Fibroblast of skin of right biceps (primary cell): ENCODE measurements around the gene MCOLN2.
"Not testable (repeated sequence)": the region's sequence is repeated elsewhere in the genome, so short reads cannot be mapped to it uniquely, and the experiment has no call there.

Source experiments
- DNase-seq: peaks from one replicate; pipeline ENCODE4 v3.0.0-alpha.2; 2013

The MCOLN2 gene

GRCh38 chr1:84939761-84940160, 57.2 kb downstream of the MCOLN2 start:
- no peak for DNase-seq

- DNase-seq, result peak; percentile 36
Observed at GRCh38 chr1:84939151-84939550, 57.8 kb downstream of the MCOLN2 start.

- DNase-seq, result peak; percentile 60
Observed at GRCh38 chr1:84936116-84936810, 60.6 kb downstream of the MCOLN2 start.

GRCh38 chr1:84933011-84933611, 63.8 kb downstream of the MCOLN2 start:
- no peak for DNase-seq

GRCh38 chr1:84930831-84931230, 66.1 kb downstream of the MCOLN2 start:
- DNase-seq, result no peak

GRCh38 chr1:84930329-84930728, 66.6 kb downstream of the MCOLN2 start:
- no peak for DNase-seq

DNA sequence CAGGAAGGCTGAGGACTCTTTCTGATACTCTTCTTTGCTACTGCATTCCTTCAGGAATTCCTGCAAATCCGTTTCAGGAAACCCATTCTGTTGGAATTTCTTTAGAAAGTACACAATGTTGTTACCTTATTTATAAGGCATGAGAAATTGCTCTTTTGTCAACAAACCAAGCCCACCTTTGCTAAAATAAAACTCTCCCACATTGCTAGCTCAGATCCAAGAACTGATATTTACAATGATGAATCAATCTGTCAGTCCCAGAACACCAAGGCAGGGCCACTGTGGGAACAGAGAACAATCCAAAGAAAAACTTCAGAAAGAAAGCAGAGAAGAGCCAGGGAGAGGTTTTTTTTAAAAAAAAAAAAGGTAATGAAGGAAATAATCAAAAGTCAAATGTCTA, 67.3 kb downstream of the MCOLN2 start:
- DNase-seq, result no peak

DNA sequence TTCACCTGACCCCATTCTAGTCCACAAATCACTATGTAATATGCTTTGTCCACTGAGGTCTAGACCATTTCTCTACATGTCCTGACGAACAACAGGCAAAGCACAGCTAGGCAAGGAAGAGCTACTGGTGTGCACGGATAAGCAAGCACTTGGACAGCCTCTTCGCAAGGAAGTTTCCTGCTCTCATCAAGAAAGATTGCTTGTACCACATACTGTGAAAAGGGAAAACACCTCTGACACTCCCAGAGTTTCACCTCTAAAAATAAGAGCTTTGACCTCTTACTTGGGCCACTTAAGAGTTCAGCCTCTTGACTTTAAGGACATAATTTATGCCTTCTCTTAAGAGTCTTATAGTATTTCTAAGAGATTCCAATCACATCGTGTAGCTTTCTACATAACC, 67.9 kb downstream of the MCOLN2 start:
- no peak for DNase-seq

DNA sequence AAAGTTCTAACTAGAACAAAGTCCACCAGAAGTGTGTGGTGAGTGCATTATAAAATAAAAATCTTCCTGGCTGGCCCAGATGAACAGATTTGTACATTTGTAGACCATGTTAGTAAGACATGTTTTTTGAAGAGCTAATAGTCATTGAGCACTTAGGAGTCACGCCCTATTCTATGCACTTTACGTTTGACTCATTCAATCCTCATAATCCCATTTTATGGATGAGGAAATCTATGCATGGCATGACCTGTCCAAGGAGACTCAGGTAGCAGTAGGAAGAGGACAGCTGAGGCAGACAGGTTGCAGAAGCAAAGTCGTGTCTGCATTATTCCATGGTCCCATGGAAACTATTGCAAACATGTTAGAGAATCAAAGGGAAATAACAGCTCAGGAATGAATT, 73.6 kb downstream of the MCOLN2 start:
- DNase-seq, result no peak

GRCh38 chr1:84920159-84920558, 76.8 kb downstream of the MCOLN2 start:
- no peak for DNase-seq

DNA sequence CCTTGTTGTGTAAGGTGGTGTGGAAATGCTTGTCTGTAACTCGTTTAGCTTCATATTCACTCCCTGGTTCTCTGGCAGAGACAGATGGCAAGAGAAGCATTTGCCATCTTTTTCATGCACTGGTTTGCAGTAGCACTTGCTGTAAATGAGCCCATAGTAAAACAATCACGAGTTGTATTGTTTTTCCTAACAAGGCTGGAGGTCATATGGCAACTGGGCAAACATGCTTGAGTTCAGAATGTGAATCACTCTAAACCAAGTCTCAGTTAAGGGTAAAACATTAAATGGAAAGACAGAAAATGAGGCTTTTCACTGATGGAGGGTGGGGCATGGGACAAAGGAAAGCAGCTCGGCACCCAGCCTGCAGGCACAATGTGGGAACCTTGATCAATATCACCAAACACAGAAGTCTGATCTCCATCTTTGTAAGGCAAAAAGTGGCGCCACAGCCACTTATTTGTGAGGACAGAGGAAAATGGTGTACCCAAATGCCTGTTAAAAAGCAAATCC, 77.4 kb downstream of the MCOLN2 start:
- DNase-seq, result no peak

DNA sequence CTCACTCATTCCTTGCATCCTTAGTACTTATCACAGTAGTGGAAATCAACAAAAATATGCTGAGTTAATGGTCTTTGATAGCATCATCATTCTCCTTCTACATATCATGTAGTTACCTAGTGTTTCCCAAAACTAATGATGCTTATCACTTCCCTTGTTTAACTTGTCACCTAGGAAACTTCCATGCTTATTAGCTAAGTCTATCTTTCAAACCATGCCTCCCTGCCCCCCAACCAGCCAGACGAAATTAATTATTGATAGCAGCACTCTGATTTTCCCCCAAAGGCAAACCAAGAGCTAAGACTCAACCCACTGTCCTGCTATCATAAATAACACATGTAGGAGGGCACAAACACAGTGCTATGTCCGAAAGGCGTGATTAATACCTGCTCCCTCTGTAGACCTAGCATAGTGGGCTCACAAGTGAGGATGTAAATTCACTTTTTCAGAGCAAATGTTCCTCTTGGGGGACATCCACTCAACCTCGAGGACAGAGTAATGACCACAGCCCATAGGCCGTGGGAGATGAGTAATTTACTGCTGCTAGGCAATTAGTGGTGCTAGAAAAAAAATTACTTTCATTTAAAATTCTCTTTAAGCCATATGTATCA, 78.1 kb downstream of the MCOLN2 start:
- DNase-seq, result no peak

GRCh38 chr1:84916897-84917296, 80.0 kb downstream of the MCOLN2 start:
- no peak for DNase-seq

DNA sequence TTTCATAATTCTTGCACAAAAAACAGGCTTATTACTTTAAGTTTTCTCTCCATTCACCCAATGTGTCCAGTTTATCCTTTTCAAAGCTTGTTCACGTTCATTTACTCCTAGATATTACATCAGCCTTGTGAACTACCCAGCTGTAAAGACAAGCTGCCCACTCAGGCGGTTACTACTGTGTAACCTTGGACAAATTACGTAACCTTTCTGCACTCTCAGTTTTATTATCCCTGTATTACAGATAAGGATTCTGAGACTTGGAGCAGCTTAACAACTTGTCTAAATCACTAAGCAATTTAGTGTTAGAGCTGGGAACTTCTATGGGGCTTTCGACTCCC, 83.4 kb downstream of the MCOLN2 start:
- no peak for DNase-seq

DNA sequence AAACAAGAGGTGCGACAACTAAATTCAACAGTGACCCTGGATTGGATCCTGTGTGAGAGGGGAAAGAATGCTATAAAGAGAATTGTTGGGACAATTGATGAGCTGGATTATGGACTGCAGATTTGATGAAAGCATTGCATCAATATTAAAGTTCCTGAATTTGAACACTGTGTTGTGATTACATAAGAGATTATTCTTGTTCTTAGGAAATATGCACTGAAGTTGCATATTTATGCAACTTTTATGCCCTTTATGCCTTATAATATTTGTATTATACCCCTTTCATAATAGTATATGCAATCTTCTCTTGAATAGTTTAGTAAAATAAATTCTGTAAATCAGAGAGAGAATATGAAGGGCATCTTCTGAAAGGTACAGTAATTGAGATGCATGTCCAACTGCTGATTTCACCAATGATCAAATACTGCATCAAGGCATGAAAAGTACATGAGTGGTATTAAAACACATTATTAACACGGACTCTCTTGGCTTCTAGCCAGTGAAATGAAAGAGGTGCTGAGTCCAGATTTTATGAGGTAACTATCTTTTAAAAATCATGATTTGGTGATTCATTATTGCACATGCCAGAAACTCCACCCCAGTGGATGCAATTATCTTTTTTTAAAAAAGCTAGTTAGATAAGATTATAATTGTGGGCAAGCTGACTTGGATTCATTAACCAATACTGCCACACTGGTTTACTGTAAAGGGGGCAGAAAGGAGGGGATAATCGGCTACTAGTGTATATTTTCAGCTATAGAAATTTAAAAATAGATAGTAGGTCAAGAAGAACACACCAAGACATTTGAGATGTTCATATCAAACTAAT, 84.0 kb downstream of the MCOLN2 start:
- no peak for DNase-seq

GRCh38 chr1:84908746-84909464, 88.0 kb downstream of the MCOLN2 start:
- not testable (repeated sequence) for DNase-seq

DNA sequence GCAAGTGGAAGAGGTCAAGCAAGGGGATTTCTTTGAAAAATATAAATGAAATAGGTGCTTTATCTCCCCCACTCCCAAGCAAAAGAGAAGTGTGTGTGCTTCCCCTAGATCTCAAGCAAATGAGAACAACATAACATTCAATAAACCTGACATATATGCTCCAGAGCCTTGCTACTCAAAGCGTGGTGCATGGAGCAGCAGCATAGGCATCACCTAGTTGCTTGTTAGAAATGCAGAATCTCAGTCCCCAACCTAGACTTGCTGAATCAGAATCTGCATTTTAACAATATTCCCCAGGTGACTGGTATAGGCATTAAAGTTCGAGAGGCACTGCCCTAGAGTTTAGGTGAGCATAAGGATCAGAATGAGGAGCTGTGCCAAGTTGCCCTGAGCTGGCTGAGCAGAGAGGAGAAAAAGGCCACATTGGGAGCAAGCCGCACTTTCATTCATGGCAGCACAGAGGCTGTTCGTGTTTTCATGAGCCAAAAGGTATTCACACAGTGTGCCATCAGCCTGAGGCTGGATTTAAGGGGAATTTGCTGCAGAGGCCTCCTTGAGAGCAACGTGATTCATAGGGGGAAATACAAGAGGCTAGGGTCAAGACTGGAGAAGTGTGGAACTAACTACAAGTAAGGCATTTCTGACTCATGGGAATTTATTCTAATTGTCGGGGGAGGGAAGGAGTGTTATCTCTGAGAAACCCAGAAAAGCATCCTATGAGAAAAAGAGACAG, 89.7 kb downstream of the MCOLN2 start:
- DNase-seq, result peak; percentile 77

DNA sequence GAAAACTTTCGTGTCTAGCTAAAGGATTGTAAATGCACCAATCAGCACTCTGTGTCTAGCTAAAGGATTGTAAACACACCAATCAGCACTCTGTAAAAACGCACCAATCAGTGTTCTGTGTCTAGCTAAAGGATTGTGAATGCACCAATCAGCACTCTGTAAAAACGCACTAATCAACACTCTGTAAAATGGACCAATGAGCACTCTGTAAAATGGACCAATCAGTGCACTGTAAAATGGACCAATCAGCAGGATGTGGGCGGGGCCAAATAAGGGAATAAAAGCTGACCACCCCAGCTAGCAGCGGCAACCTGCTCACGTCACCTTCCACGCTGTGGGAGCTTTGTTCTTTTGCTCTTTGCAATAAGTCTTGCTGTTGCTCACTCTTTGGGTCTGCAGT, 94.2 kb downstream of the MCOLN2 start:
- not testable (repeated sequence) for DNase-seq

GRCh38 chr1:84899969-84900368, 96.9 kb downstream of the MCOLN2 start:
- no peak for DNase-seq

GRCh38 chr1:84896279-84896678, 100.6 kb downstream of the MCOLN2 start:
- DNase-seq, result no peak

DNA sequence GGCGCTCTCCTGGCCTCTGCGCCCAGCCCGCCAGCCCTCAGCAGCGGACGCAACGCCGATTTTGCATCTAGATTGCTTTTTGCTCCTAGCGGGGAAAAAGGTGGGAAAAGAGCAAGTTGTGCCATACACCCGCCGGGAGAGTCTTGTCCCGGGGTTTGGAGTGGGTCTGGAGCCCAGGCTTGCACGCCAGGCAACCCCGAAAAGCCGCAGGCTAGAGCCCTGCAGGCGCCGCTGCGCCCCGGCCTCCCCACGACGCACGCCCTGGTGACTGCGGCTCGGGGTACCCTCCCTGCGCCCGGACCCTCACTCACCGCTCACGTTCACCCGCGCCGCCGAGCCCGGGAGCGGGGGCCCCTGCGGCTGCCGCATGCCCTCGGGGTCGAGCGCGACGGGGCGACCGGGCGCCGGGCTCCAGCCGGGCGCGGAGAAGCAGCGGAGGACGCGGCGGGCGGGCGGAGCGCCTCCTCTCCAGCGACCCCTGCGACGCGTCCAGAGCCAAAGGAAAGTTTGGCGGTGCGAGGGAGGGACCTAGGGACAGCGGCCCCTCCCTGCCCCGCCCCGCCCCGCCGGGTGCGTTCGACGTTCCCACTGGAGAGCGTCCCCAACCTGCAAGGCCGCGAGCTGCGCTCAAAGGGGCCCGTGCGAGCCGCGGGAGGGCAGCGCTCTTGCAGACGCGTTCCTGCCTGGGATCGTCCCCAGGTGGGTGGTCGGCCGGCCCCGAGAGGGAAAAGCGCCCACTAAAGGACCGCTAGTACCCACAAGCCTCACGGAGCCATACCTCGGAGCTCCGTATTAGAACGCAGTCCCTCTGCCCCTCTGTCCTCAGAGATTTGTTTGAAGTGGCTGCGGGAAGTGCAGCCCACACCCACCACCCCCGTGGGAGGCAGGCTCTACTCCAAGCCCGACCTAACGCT, 104.0 kb downstream of the MCOLN2 start, which contains the start of gene LPAR3:
Gene LPAR3 (minus strand): TSS at position 502 of the 914 bp plus-strand sequence. CDS start 27,086 bp downstream, outside the sequence.
- DNase-seq, result peak; percentile 27
